Anterior cingulate cortex (tissue), 58 donors: ENCODE data around the gene XKR7.
"Not testable (repeated sequence)": the region's sequence is repeated elsewhere in the genome, so short reads cannot be mapped to it uniquely, and the experiment has no call there.

Experiments
- DNase-seq, 58 donors: peaks; one replicate each; lab custom pipeline; 2025; lab: John Stamatoyannopoulos, UW

The XKR7 gene

DNA sequence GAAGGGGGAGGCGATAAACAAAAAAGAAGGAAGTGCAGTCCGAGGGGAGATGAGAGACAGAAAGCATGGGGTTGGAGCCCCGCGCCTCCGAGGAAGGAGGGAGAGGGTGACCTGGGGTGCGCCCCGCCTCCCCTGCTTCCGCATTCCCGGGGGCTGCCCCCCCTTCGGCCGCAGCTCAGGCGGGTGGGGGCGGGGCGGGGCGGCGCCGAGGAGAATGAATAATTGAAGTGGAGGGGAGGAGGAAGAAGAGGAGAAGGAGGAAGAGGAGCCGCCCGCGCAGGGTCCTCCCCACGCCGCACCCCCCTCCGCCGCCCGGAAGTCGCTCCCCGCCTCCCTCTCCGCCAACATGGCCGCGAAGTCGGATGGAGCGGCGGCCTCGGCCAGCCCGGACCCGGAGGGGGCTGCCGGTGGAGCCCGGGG, at the start of gene XKR7:
TSS of gene XKR7 (plus strand) at position 322 of the 420 bp plus-strand sequence. CDS start at position 347, 25 bp downstream.
- DNase-seq: peak in 21 of 58 donors; percentile 4 to 48 (median 29)

DNA sequence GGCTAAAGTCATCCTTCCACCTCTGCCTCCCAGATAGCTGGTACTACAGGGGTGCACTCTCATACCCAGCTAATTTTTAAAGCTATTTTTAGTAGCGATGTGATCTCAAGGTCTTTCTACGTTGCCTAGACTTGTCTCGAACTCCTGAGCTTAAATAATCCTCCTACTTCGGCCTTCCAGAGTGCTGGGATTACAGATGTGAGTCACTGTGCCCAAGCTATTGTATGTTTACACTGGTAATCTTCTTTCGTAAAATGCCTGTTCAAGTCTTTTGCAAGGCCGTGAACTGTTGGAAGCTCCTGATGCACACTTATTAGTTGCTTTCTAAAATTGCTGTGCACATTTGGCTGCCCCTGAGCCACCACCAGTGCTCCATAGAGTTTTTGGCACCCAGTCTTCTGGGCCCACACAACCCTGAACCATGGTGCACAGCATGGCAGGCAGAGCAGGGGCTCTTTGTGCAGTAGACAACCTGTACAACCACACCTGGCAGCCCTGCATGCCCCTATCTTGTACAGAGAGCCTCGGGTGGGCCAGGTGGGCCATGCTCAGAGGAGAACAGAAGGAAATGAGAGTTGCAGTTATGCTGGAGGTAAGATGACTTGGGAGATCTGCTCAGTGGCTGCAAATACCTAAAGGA, 49.4 kb upstream of the XKR7 start:
- DNase-seq: no peak

GRCh38 chr20:31919410-31920155, 48.4 kb upstream of the XKR7 start:
- no peak for DNase-seq

DNA sequence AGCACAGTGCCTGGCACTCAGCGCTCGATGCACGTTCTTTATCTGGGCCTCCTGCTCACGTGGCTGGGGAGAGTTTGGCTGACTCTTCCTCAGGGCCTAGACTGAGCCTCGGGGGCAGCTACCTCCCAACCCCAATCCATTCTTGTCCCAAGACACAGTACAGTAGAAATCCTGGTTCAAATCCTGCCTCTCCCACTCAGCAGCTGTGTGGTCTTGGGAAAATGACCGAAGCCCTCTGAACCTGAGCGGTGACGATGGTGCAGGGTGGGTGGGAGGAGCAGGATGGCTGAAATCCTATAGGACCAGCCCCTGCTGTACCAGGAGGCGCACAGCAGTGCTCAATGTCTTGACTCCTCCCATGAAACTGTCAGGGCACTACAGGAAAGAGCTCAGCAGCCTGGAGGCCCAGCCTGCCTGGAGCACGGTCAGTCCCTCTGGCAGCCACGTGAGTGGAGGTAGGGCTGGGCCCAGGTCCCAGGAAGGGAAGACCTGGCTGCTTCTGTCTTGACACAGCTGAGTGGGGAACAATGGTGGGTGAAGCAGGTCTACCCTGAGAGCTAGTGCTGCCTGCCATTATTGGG, 47.6 kb upstream of the XKR7 start:
- DNase-seq: no peak

DNA sequence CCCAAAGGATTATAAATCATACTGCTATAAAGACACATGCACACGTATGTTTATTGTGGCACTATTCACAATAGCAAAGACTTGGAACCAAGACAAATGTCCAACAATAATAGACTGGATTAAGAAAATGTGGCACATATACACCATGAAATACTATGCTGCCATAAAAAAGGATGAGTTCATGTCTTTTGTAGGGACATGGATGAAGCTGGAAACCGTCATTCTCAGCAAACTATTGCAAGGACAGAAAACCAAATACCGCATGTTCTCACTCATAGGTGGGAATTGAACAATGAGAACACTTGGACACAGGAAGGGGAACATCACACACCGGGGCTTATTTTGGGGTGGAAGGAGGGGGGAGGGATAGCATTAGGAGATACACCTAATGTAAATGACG, 46.5 kb upstream of the XKR7 start:
- DNase-seq: not testable (repeated sequence)

DNA sequence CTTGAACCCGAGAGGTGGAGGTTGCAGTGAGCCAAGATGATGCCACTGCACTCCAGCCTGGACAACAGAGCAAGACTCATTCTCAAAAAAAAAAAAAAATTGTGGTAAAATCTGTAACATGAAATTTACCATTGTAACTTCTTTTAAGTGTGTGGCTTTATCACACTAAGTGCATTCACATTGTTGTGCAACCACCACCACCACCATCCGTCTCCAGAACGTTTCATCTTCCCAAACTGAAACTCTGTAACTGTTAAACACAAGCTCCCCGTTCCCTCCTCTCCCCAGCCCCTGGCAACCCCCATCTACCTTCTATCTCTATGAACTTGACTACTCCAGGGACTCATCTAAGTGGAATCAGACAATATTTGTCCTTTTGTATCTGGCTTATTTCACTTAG, 45.8 kb upstream of the XKR7 start:
- DNase-seq: no peak

GRCh38 chr20:31922588-31922987, 45.4 kb upstream of the XKR7 start:
- DNase-seq: no peak

GRCh38 chr20:31923388-31924331, 44.3 kb upstream of the XKR7 start:
- no peak for DNase-seq

- DNase-seq: no peak
Observed at GRCh38 chr20:31924561-31924960, 43.4 kb upstream of the XKR7 start.

DNA sequence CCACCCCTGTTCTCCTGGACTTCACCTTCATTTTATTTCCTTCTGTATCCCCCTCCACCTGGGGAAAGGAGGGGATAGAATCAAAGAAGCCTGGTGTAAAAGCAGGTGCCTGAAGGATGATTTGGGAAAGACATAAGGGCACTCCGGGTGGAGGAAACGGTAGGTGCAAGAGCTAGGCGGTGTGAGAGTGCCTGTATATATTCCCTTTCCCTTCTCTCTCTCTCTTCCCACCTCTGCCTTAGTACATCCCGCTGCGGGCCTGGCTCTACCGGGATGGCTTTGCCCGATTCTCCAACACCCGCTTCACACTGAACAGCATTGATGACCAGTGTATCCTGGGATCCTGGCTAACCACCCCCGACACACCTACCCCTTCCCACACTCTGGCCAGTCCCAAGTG, 42.3 kb upstream of the XKR7 start:
- DNase-seq: no peak

DNA sequence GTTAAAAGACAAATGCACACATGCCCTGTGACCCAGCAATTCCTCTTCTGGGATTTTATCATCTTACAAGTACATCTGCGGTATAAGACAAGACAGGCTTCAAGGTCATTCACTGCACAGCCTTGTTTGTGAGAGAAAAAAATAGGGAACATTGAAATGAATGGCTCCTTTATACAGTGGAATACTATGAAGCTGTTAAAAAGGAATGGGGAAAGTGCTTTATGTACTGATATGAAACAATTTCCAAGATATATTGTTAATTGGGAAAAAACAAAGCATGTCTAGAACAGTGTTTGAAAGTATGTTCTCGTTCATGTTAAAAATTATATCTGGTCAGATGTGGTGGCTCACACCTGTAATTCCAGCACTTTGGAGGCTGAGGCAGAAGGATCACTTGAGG, 41.5 kb upstream of the XKR7 start:
- no peak for DNase-seq

GRCh38 chr20:31927627-31928159, 40.3 kb upstream of the XKR7 start:
- no peak for DNase-seq

DNA sequence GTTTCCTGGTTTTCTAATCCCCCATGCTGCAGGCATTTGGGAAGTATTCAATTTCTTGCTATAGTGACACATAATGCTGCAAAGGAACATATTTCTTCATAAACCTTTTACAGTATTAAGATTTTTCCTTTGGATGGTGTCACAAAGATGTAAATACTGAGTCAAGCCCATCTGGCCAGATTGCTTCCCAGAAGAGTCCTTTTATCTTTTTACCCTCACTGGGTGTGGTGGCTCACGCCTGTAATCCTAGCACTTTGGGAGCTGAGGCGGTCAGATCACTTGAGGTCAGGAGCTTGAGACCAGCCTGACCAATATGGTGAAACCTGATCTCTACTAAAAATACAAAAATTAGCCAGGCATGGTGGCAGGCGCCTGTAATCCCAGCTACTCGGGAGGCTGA, 38.3 kb upstream of the XKR7 start:
- not testable (repeated sequence) for DNase-seq

- no peak for DNase-seq
Observed at GRCh38 chr20:31930779-31931178, 37.2 kb upstream of the XKR7 start.

GRCh38 chr20:31933698-31934097, 34.3 kb upstream of the XKR7 start:
- no peak for DNase-seq

DNA sequence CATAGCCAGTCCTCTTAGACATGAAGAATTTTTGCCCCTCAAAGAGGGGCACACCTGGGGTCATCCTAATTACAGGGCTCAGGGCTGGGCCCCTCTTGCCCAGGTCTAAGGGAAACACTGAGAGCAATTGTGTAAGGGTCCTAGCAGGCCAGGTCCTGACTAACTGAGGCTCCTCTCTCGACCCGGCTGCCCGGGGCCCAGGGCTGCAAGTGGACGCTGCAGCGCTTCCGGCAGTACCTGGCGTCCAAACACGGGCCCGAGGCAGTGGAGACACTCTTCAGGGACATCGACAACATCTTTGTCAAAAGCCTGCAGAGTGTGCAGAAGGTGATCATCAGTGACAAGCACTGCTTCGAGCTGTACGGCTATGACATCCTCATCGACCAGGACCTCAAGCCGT, 33.5 kb upstream of the XKR7 start:
- DNase-seq: no peak

DNA sequence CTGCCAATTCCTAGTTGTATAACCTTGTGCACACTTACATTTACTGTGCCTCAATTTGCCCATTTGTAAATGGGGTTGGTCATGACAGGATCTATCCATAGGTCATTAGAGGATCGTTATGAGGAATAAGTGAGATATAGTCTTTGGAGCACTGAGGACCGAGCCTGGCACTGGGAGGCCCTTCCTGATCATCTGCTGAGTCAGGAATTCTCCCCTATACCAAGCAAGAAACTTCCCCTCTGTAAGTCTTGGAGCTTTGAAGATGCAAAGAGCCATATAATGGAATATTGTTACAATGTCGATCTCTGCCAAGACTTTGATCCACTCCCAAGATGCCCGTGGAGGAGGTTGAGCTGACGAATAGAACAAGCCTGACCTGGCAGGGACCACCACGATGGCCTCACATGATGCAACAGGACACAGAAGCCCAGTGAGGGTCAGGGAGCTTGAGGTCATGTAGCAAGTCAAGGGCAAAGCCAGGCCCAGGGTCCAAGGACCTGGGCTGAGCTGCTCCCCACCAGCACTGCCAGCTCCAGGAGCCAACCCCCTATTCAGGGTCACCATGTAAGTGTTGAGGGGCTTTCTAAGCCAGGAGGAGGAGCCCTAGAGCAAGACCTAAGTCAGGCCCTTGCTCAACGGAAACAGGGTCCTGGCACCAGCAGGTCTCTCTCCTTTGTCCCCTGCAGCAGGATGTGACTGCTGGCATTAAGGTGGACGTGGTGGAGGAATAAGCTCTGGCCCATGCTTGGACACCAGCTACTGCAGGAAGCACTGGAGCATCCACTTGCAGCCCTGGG, 32.8 kb upstream of the XKR7 start:
- DNase-seq: no peak

- no peak for DNase-seq
Observed at GRCh38 chr20:31936420-31936819, 31.5 kb upstream of the XKR7 start.

- no peak for DNase-seq
Observed at GRCh38 chr20:31937820-31938219, 30.1 kb upstream of the XKR7 start.

GRCh38 chr20:31939661-31940060, 28.3 kb upstream of the XKR7 start:
- no peak for DNase-seq
